ENCODE data around the gene MSI2. TPM values are rescaled to one million over a fixed set of nuclear protein-coding genes. Genes with fewer than 3 reads are reported as not detected.

Gene MSI2
- total RNA-seq, 1 donor from 2014 or later, result 31.3 TPM

DNA sequence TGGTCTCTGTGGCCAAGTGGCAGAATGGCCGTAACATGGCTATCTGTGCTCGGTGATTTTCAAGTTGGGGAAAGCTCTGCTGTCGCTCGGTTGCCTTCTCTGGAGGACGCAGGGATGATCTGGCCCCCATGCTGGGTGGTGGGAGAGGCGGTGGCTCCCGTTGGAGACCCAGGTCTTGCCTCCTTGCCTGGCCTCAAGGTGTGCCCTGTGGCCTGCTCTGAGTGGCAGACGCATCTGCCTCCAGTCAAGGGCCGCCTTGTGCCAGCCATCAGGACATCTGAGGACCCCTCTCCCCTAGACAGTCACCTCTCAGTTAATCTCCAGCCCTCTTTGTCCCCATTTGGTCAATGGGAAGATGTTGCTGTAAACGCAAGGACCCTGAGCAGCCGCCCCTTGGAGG lies 322.9 kb downstream of the MSI2 start:
- ATAC-seq (no peak), DNase-seq (no peak)
- Histone ChIP-seq H3K9me3 (no peaks in the 10 kb centered on the region), H3K4me1 (peaks cover 12% of the 10 kb centered on the region), H3K27me3 (no peaks in the 10 kb centered on the region), H3K27ac (no peak overlapping the region), H3K4me3 (no peak overlapping the region), H3K36me3 (no peaks in the 10 kb centered on the region)
- intact Hi-C loops (cut with DNase I), result no loop called here
- TF ChIP-seq, protein P1, sequence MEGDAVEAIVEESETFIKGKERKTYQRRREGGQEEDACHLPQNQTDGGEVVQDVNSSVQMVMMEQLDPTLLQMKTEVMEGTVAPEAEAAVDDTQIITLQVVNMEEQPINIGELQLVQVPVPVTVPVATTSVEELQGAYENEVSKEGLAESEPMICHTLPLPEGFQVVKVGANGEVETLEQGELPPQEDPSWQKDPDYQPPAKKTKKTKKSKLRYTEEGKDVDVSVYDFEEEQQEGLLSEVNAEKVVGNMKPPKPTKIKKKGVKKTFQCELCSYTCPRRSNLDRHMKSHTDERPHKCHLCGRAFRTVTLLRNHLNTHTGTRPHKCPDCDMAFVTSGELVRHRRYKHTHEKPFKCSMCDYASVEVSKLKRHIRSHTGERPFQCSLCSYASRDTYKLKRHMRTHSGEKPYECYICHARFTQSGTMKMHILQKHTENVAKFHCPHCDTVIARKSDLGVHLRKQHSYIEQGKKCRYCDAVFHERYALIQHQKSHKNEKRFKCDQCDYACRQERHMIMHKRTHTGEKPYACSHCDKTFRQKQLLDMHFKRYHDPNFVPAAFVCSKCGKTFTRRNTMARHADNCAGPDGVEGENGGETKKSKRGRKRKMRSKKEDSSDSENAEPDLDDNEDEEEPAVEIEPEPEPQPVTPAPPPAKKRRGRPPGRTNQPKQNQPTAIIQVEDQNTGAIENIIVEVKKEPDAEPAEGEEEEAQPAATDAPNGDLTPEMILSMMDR (IDR thresholded peaks at IDR 0.05), result no peak

DNA sequence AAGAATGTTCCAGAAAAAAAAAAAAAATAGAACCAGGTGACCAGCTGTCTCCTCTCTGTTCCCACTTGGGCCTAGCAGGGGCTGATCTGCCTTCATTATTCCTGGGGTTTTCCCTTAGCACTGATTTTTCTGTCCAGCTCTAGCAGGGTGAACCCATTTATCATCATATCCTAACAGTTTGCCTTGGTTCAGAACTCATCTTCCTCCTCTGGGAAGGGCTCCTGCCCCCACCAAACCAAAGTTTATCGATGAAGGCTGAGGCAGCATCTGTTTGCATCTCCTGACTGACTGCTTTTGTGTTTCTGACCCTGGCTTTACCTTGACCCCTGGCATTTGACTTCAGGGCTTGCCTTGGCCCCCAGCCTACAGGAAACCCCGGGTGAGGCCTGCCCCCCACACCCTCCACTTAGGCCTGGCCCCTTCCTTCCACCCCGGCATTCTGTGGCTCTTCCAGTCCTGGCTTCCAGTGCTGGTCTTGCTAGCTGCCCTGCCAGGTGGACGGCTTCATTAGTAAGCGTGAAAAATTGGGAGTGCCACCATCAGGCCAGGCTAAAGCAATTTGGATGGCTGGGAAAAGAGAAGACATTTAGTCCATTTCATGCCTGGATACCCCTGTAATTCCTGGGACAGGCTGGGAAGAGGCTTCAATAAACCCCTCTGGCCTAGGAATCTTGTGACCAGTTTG lies 323.9 kb downstream of the MSI2 start:
- H3K9me3 ChIP-seq, result no peaks in the 10 kb centered on the region
- ATAC-seq (no peak), DNase-seq (no peak)
- H3K4me1 ChIP-seq, result peaks cover 12% of the 10 kb centered on the region
- H3K4me3 ChIP-seq, result no peak overlapping the region
- no peaks in the 10 kb centered on the region for H3K27me3 ChIP-seq
- H3K27ac ChIP-seq, result no peak overlapping the region
- intact Hi-C loops (cut with DNase I), result no loop called here
- H3K36me3 ChIP-seq, result no peaks in the 10 kb centered on the region
- TF ChIP-seq, protein P1 (IDR thresholded peaks at IDR 0.05), result no peak

DNA sequence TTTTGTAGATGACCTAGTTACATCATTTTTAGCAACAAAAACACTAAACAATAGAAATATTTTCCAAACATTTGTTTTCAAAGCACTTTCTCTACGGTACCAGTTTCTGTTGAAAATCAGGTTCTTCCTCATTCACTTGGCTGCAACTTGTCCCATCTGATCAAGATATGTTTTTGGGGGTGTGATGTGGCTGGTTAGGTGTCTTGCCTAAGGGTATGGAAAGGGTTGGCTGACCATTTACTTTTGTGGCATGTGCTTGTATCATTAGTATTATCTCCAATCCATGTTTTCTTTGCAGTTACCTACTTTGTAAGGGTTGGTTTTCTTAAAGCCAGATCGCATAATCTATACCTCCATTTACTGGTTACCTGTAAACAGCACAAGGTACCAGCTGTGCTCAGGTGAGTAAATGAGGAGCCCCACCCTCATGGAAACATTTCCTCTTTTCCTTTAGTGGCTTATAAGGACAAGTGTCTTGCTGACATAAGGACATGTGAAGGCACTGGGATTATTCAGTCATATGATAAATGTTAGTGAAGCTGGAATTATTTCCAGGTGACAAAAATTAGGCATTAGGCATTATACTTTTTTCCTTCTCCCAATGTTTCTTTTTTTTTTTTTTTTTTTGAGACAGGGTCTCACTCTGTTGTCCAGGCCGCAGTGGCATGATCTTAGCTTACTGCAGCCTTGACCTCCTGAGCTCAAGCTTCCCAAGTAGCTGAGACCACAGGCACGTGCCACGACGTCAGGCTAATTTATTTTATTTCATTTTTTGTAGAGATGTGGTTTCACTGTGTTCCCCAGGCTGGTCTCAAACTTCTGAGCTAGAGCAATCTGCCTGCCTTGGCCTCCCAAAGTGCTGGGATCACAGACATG lies 326.8 kb downstream of the MSI2 start:
- DNase-seq (no peak), ATAC-seq (no peak)
- Histone ChIP-seq H3K27ac (no peak overlapping the region), H3K4me1 (peaks cover 6% of the 10 kb centered on the region), H3K9me3 (no peaks in the 10 kb centered on the region), H3K4me3 (no peak overlapping the region), H3K36me3 (no peaks in the 10 kb centered on the region), H3K27me3 (no peaks in the 10 kb centered on the region)
- TF ChIP-seq, protein P1 (IDR thresholded peaks at IDR 0.05), result no peak
- intact Hi-C loops (cut with DNase I), result no loop called here

DNA sequence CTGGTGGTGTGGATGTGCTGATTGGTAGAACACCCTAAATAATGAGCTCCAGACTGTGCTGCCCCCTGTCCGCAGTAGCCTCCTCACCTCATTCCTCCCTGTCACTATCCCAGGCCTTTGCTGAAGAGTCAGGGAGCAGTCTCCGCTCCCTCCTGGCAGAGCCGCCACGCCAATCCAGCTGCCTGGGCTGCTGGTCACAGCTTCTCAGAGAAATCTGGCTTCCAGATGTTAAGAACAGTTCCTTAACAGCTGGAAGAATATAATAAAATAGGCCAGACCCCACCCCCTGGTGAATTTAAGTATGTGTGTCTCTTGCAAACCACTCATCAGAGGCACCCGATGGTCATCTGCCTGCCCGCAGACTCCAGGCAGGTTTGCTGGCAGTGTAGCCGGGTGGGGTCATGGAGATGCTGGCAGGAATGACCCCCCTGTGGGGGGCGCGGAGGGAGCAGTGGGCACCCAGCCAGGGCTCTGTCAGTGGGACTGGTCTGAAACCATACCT lies 327.8 kb downstream of the MSI2 start:
- Histone ChIP-seq H3K4me3 (no peak overlapping the region), H3K27me3 (no peaks in the 10 kb centered on the region), H3K36me3 (no peaks in the 10 kb centered on the region), H3K9me3 (no peaks in the 10 kb centered on the region), H3K27ac (no peak overlapping the region), H3K4me1 (no peaks in the 10 kb centered on the region)
- ATAC-seq (no peak), DNase-seq (no peak)
- TF ChIP-seq, protein P1 (IDR thresholded peaks at IDR 0.05), result no peak
- intact Hi-C loops (cut with DNase I), result no loop called here

- ATAC-seq (no peak), DNase-seq (no peak)
- TF ChIP-seq, protein P1 (IDR thresholded peaks at IDR 0.05), result no peak
- H3K36me3 ChIP-seq, result no peaks in the 10 kb centered on the region
- H3K4me1 ChIP-seq, result no peaks in the 10 kb centered on the region
- H3K27ac ChIP-seq, result no peak overlapping the region
- H3K27me3 ChIP-seq, result no peaks in the 10 kb centered on the region
- H3K9me3 ChIP-seq, result no peaks in the 10 kb centered on the region
- intact Hi-C loops (cut with DNase I), result no loop called here
- H3K4me3 ChIP-seq, result no peak overlapping the region
Observed at GRCh38 chr17:57585341-57586195, 329.2 kb downstream of the MSI2 start.

All from upper lobe of right lung (tissue), 1 donor.